Measurements from ENCODE around the gene NPHP4. TPM values are rescaled to one million over a fixed set of nuclear protein-coding genes. Genes with fewer than 3 reads are reported as not detected.

NPHP4 gene
- polyA plus RNA-seq, 2 of the 4 experiments (the other 2 are of a cell fraction), result 2.9 to 5.1 TPM

DNA sequence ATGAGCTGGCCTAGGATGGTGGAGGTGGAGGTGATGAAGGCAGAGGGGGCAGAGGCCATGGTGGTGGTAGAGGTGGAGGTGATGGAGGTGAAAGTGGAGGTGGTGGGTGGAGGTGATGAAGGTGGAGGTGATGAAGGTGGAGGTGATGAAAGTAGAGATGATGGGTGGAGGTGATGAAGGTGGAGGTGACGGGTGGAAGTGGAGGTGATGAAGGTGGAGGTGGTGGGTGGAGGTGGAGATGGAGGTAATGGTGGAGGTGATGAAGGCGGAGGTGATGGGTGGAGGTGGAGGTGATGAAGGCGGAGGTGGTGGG is 19.7 kb upstream of the NPHP4 start (continued):
- TF ChIP-seq, protein P1, sequence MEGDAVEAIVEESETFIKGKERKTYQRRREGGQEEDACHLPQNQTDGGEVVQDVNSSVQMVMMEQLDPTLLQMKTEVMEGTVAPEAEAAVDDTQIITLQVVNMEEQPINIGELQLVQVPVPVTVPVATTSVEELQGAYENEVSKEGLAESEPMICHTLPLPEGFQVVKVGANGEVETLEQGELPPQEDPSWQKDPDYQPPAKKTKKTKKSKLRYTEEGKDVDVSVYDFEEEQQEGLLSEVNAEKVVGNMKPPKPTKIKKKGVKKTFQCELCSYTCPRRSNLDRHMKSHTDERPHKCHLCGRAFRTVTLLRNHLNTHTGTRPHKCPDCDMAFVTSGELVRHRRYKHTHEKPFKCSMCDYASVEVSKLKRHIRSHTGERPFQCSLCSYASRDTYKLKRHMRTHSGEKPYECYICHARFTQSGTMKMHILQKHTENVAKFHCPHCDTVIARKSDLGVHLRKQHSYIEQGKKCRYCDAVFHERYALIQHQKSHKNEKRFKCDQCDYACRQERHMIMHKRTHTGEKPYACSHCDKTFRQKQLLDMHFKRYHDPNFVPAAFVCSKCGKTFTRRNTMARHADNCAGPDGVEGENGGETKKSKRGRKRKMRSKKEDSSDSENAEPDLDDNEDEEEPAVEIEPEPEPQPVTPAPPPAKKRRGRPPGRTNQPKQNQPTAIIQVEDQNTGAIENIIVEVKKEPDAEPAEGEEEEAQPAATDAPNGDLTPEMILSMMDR (IDR thresholded peaks at IDR 0.05), result no peak
- no peak for TF ChIP-seq ZNF302 (CRISPR knock-in tag; IDR thresholded peaks at IDR 0.05)
- TF ChIP-seq, protein P2, sequence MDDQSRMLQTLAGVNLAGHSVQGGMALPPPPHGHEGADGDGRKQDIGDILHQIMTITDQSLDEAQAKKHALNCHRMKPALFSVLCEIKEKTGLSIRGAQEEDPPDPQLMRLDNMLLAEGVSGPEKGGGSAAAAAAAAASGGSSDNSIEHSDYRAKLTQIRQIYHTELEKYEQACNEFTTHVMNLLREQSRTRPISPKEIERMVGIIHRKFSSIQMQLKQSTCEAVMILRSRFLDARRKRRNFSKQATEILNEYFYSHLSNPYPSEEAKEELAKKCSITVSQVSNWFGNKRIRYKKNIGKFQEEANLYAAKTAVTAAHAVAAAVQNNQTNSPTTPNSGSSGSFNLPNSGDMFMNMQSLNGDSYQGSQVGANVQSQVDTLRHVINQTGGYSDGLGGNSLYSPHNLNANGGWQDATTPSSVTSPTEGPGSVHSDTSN (IDR thresholded peaks at IDR 0.05), result no peak
- TF ChIP-seq SMC3 (IDR thresholded peaks at IDR 0.05), result no peak
- no peak for TF ChIP-seq JUN (IDR thresholded peaks at IDR 0.05)
- TF ChIP-seq FOXS1 (CRISPR knock-in tag; IDR thresholded peaks at IDR 0.05), result no peak

- Histone ChIP-seq H3K9me3 (no peaks in the 10 kb centered on the region), H3K4me3 (no peak overlapping the region), H3K4me2 (no peak overlapping the region), H3K27ac (no peak overlapping the region), H3K4me1 (no peaks in the 10 kb centered on the region)
- FAIRE-seq (no peak), DNase-seq (ENCODE audit: low read depth in 1 of 2, low spot score in 1 of 2) (no peak), ATAC-seq (no peak)
- ChIA-PET POLR2A (no interaction called here), CTCF (no interaction called here)
- TF ChIP-seq CBX8 (IDR thresholded peaks at IDR 0.05), result no peak
- TF ChIP-seq MAFK (IDR thresholded peaks at IDR 0.05; ENCODE audit: partially characterized antibody), result no peak
- no peak for TF ChIP-seq POLR2A (IDR thresholded peaks at IDR 0.05; ENCODE audit: low read length)
- no peak for TF ChIP-seq FOXS1 (CRISPR knock-in tag; IDR thresholded peaks at IDR 0.05)
- TF ChIP-seq REST (IDR thresholded peaks at IDR 0.05), result no peak
- TF ChIP-seq, protein P3, sequence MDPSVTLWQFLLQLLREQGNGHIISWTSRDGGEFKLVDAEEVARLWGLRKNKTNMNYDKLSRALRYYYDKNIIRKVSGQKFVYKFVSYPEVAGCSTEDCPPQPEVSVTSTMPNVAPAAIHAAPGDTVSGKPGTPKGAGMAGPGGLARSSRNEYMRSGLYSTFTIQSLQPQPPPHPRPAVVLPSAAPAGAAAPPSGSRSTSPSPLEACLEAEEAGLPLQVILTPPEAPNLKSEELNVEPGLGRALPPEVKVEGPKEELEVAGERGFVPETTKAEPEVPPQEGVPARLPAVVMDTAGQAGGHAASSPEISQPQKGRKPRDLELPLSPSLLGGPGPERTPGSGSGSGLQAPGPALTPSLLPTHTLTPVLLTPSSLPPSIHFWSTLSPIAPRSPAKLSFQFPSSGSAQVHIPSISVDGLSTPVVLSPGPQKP (IDR thresholded peaks at IDR 0.05; ENCODE audit: low read depth, low read length), result no peak
- no peak for TF ChIP-seq HOXA7 (CRISPR knock-in tag; IDR thresholded peaks at IDR 0.05)
- TF ChIP-seq SMC3 (IDR thresholded peaks at IDR 0.05), result no peak
- no peak for TF ChIP-seq CHD2 (IDR thresholded peaks at IDR 0.05; ENCODE audit: low read length, partially characterized antibody)
- TF ChIP-seq KDM1A (IDR thresholded peaks at IDR 0.05; ENCODE audit: low read depth), result no peak
- TF ChIP-seq BCL3 (IDR thresholded peaks at IDR 0.05), result no peak
- 84% methylated on average over 14 of the region's 19 CpGs for WGBS (ENCODE audit: missing lambda C conversion rate)
Observed at GRCh38 chr1:6011161-6011945, 19.1 kb upstream of the NPHP4 start.

DNA sequence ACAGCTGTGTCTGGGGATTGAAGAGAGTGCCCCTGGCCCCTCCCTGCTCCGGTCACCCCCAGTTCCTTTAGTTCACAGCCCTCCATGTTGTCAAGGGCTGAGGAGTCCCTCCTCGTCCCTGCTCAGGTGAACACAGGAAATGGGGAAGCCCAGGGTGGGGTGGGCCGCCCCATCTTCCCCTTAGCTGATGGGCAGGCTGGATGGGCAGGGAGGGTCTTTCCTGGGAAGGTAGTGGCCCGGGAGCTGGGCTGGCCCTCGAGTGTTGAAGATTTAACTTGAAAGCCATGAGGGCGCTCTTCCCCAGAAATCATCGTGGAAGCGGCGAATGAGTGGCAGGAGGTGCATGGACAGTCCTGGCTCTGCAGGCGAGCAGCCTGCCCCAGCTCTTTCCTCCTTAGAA is 18.3 kb upstream of the NPHP4 start:
- POLR2A ChIA-PET, result no interaction called here
- WGBS (ENCODE audit: missing lambda C conversion rate), result 76% methylated on average over 9 of the region's 10 CpGs
- FAIRE-seq, result no peak
- TF ChIP-seq, protein P3 (IDR thresholded peaks at IDR 0.05; ENCODE audit: low read depth, low read length), result no peak
- TF ChIP-seq FOXS1 (CRISPR knock-in tag; IDR thresholded peaks at IDR 0.05) (no peak), CEBPB (IDR thresholded peaks at IDR 0.05) (no peak), ZC3H11A (IDR thresholded peaks at IDR 0.05) (no peak), NR3C1 (IDR thresholded peaks at IDR 0.05) (no peak), NFE2L2 (conservative IDR thresholded peaks at IDR 0.05; ENCODE audit: low read length) (no peak), KDM5A (IDR thresholded peaks at IDR 0.05) (no peak), KDM1A (IDR thresholded peaks at IDR 0.05; ENCODE audit: low read depth) (no peak), FOSL2 (IDR thresholded peaks at IDR 0.05) (no peak), FOSL2 (CRISPR knock-in tag; IDR thresholded peaks at IDR 0.05) (no peak)

More for the DNA sequence above, 18.3 kb upstream of the NPHP4 start:
- DNase-seq (ENCODE audit: low read depth in 1 of 2, low spot score in 1 of 2) (no peak), ATAC-seq (no peak)
- Histone ChIP-seq H3K27ac (no peak overlapping the region), H3K4me2 (no peak overlapping the region), H3K4me1 (no peaks in the 10 kb centered on the region), H3K4me3 (no peak overlapping the region), H3K9me3 (no peaks in the 10 kb centered on the region)
- CTCF ChIA-PET, result interaction anchor here (1.2 kb wide), 1 partner anchor 8 kb away, joined by 3 read pairs; no protein-coding TSS in a partner anchor
